SK-N-SH treated with all-trans-retinoic acid at 6 μM for 48 hours (cell line): ENCODE results near the gene MYL12B.

Experiments used
- TOX ChIP-seq: fragments of 250-450 bp; sonication (Bioruptor Pico); IDR thresholded peaks from 2 replicates; pipeline ENCODE4 v1.8.0; 2021; ENCODE audit warnings: mild to moderate bottlenecking, moderate library complexity, borderline replicate concordance
- ZNF8 ChIP-seq: fragments of 450-650 bp; formaldehyde crosslinking; IDR thresholded peaks from 2 replicates; pipeline ENCODE4 v1.5.0; 2020; ENCODE audit warnings: mild to moderate bottlenecking, moderate library complexity

- TF ChIP-seq ZNF8 (CRISPR knock-in tag), result no peak
- no peak for TF ChIP-seq TOX (CRISPR knock-in tag)
Measured at GRCh38 chr18:3254725-3255124, 7.2 kb upstream of the MYL12B start.
